GM21528 (cell line): Measurements from ENCODE around the gene PTPRN2.
"Not testable (repeated sequence)": the region's sequence is repeated elsewhere in the genome, so short reads cannot be mapped to it uniquely, and the experiment has no call there.

Experiments used
- ATAC-seq: cut with Tn5 transposase; IDR thresholded peaks from one replicate; pipeline ENCODE4 v1.9.1; 2021; ENCODE audit warnings: mild to moderate bottlenecking, moderate library complexity; ENCODE audit not compliant: unreplicated experiment, low FRiP score

The PTPRN2 gene

DNA sequence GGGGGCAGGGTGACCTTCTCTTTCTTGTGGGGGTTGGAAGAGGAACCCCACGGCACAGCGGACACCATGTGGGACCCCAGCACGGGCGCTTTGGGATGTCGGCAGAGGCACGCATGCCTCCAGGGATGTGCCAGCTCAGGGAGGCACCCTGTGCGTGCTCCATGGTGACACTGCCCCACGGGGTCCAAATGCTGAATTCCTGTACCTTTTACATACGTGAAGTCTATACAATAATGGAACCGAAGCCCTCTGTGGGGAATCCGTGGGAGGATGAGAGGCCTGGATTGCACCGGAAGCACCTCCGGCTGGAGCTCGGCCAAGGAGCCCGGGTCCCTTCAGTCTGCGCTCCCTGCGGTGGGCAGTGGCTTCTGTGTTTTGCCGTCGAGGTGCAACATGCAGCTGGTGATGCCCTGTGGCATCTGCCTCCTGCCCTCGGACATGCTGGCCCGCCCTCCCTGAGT, 726.6 kb downstream of the PTPRN2 start:
- no peak for ATAC-seq

DNA sequence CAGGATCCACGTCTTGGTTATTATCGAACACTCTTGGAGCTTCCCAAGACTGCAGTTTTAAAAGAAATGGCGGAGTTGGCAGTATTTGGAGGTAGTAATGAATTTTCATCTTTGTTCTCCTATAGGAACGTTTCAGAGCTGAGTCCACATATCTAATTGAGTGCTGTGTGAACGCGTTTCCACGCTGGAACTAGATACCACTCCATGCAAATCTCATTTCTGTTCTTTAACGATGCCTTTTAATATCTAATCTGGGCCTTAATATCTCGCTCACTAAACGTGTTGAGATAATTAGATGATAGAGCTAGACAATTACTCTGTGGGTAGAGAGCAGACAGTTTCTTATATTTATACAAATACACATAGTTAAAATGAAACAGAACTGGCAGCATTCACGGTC, 727.2 kb downstream of the PTPRN2 start:
- ATAC-seq, result no peak

DNA sequence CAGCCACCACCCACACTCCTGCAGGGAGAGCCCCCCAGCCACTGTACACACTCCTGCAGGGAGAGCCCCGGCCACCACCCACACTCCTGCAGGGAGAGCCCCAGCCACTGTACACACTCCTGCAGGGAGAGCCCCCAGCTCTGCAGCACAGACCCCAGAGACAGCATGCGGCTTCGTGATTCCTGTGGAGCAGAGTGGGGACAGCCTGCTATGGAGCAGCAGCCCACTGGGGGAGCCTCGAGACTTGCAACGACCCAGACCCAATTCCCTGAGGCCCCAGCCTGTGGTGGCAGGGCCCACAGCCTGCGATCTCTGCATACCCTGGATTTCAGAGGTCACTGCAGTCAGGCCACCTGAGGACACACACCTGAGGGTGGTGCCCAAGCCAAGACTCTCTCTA, 727.7 kb downstream of the PTPRN2 start:
- ATAC-seq, result no peak

DNA sequence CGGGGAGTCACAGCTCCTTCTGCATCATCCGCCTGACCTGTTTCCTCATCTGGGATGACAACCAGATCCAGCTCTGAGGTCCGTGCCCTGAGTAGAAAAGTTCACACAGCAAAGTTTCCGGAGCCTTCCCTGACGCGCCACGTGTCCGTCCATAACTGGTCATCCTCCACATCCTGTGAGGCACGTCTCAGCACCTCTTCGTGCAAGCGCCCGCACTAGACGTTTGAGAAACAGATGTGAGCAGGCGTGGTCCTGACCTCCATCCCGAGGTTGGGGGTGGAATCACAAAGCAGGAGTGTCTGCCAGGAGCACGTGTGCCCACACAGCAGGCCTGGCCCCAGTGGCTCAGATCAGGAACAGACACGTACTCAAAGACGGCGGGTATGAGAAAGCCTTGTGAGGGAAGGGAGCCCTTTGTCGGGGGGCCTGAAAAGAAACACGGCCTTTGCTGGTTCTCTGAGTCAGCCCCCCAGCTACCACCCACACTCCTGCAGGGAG, 730.0 kb downstream of the PTPRN2 start:
- ATAC-seq, result no peak

DNA sequence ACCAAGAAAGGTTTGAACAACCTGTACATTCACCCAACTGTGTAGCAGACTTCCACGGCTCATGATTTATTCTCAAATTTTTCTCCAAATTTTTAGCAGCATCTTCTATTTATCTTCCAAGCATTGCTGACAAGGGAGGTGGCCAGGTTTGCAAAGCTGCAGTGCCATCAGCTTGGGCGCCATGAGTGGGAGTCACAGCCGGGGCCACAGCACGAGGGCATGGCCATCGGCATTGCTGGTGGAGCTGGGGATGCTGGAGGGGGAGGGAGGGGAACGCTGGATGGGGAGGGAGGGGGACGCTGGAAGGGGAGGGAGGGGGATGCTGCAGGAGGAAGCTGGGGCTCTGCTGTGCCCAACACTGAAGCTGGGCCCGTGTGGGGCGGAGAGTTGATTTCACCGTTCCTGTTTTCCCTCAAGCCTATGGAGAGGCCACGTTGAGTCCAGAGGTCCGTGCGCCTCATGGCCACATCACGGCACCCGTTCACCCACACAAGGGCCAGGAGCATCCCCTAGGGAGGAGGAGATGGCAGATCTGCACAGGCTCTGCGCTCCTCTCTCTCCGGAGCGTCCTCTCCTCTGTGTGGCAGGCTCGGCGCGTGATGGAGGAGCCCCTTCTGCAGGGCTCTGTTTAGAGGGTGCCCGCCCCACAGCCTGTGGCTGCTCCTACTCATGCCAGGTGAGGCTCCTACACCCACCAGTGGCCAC, 730.6 kb downstream of the PTPRN2 start:
- ATAC-seq, result no peak

DNA sequence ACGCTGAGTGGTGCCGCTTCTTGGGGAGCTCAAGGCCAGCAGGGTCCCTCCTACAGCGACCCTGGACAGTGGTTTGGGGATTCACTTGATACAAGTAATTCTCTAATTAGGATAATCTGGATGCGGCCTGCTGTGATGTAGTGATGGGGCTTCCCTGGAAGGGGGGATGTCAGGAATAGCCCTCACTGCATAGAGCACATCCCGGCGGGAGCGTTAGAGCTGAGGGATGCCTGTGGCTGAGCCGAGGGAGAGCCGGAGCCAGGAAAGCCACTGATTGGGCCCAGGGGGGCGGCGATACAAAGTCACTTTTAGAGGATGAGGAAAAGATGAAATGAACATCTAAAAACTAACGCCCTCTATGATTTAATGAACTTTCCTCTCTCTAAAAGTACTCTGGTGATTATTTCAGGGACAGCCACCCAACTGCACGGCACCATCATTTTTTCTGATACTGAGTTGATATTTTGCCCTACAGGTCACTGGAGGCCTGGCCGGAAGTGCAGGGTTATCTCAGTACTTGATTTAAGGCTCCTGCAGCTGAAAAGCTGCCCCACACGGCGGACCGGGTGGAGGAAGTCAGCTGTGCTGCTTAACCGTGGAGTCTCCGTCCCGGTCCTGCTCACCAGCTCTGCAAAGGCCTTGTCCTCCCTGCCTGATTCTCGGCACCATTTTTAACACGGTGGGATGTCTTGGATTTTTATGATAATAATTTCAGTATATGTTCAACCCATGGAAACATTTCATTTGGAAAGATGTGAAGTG, 732.0 kb downstream of the PTPRN2 start:
- ATAC-seq, result no peak

DNA sequence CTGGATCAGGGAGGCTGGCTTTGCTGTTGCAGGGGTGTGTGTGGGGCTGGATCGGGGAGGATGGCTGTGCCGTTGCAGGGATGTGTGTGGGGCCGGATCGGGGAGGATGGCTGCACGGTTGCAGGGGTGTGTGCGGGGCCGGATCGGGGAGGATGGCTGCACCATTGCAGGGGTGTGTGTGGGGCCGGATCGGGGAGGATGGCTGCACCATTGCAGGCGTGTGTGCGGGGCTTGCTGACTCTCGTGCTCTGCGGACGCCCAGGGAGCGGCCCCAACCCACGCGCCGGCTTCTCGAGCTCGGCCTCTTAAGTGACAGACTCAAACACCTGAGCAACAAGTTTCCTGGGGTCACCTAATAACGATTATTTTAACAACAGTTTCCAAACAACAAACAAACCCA, 732.6 kb downstream of the PTPRN2 start:
- ATAC-seq, result no peak

DNA sequence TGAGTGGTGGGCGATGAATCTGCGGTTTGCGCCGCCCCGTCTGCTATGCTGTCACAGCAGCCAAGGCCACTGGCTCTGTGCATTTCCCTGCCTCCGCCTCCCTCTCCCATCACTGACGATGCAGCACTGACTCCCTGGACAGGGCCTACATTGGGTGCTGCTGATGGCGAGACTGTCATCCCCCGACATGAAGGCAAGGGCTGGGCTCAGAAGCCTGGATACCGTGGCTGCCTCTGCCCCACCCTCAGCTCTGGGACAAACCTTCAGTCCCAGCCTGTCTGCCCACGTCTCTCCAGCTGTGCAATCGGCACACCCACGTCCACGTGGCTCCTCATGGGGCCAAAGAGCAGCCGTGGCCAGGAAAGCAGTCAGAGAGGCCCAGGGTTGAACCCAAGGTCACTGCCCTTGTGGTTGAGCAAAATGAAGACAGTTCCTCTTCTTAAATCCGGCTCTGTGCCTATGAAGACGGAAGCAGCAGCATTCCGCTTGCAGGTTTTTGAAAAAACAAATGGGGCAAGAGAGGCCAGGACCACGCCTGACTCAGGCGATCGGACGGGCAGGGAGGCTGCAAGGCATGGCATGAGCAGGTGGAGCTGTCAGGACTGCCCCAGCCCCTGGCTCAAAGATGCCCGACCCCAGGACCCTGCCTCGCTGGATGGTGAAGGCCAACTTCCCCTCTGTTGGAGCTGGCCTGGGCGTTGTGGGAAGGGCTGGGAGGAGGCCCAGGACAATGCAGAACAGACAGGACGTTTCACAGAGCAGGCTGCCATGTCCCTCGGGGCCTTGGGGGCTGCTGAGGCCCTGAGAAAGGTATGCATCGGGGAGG, 733.3 kb downstream of the PTPRN2 start:
- ATAC-seq, result no peak

DNA sequence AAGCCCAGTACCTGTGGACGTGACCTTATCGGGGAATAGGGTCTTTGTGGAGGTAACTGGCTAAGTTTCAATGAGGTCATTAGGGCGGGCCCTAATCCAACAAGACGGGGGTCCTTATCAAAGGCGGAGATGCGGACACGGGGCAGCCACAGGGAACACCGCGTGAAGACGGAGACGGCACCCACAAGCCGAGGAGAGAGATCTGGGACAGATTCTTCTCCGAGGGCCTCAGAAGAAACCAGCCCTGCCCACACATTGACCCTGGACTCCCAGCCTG, 733.9 kb downstream of the PTPRN2 start:
- no peak for ATAC-seq

DNA sequence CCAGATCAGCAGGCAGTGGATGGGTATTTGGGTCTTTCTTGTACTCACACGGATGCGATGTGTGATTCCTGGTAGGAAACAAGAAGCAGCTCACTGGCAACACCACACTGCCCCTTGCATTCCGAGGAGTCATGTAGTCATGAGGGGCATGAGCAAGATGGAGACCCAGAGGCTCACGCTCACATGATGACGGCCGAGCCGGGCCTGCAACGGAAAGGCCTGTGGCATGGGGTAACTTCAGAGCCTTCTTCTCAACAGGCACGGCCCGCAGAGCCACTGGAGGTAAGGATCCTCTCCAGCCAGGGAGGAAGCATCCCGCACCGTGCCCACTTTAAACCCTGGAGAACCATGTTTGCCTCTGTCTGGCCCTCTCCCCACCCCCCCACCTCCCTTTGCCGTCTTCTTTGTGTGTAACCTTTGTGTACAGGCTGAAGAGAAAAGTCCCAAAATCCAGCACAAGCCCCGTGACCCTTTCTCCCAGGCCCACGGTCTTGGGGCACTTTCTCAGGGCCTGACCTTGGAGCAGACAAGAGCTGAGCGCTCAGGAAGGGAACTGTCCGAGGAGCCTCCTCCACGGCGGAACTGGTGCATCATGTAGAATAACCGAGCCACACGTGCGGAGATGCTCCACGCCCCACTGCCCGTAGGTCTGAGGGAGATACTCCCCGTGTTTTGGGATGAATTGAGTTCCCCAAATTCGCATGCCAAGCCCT, 734.4 kb downstream of the PTPRN2 start:
- no peak for ATAC-seq

DNA sequence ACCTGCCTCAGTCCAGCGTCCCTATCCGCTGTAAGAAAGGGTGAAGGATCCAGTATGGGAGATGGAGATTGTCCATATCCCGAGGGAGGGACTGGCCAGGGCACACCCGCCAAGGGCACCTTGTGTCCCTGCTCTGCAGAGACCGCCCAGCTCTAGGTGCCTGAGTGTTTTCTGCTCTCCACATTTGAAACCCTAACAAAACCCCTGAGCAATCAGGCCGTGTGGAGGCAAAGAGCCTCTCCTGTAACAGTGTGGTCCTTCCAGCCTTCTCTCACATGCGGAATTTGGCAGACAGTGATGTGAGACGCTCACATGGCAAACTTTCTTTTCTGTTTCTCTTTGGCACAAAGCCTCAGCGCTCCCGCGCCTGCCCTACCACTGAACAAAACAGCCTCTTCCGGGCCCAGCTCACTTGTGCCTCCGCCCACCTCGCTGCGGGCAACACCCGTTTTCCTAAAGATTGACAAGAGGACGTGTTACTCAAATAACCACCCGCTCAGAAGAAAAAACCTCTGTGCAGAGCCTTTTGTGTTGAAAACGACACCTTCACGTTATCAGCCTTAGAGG, 736.0 kb downstream of the PTPRN2 start:
- ATAC-seq, result no peak

DNA sequence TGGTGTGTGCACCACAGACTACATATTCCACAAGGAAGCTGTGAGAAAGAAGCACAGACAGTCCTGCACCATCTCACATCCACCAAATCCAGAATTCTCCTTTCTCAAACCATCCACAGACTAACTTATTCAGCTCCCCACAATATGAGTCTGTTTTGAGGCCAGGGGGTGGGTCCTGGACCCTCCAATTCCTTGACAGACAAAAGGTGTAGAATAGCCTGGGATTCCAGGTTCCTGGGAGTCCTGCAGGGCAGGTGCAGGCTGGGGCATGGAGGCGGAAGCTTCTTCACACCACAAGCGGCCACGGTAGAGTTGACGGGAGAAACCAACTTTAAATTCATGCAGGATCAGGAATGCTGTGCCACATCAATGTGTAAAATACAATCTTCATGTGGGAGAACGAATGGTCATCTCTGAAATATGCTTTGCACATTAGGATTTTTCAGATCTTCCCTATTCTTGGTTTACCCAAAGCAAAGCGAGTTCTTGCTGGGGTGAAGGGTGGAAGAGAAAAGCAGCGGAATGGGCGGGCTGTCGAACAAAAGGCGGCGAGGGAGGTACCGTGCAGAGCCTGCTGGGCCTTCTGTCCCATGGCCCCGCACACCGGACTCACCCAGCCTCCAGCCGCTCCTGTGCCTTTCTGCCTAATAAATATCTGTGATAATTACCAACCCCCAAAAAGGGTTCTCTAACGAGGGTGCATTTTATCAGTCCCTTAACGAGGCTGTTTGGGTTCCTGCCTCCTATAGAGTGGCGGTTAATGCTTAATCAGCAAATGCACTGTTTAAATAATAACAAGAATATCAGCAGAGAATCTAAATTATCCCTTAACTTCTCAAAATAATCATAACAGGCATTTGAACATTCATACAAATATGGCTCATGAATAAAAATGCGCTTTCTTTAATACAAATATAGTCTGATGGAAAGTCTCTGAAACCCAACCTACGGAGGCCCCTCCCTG, 736.9 kb downstream of the PTPRN2 start:
- ATAC-seq, result no peak

DNA sequence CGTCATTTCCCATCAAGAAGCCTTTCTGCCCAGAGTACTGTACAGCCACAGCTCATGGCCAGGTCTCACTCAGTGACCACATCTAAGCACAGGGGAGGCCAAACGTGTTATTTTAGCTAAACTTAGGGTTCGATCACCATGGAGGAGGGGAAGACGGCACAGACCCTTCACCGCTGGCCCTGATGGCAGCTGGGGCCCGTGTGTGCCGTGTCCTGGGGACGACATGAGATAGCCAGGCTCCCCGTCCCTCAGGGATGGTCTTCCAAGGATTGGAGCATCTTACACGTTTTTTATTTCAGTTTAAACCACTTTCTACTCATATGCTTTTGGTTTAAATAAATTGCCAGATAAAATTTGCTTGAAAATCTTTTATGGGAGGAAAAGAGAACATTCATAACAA, 737.9 kb downstream of the PTPRN2 start:
- ATAC-seq, result no peak

DNA sequence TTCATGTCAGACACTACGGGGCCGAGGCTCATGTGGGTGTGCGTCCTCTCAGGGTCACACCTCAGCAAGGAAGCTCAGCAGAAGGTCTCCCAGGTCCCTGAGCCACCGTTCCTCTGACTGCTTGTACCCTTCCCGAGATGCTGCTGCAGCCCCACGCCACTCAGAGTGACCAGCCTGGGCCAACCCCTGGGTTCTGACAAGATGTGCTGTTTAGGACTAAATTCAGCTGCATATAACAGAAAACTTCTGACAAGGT, 738.4 kb downstream of the PTPRN2 start:
- no peak for ATAC-seq

DNA sequence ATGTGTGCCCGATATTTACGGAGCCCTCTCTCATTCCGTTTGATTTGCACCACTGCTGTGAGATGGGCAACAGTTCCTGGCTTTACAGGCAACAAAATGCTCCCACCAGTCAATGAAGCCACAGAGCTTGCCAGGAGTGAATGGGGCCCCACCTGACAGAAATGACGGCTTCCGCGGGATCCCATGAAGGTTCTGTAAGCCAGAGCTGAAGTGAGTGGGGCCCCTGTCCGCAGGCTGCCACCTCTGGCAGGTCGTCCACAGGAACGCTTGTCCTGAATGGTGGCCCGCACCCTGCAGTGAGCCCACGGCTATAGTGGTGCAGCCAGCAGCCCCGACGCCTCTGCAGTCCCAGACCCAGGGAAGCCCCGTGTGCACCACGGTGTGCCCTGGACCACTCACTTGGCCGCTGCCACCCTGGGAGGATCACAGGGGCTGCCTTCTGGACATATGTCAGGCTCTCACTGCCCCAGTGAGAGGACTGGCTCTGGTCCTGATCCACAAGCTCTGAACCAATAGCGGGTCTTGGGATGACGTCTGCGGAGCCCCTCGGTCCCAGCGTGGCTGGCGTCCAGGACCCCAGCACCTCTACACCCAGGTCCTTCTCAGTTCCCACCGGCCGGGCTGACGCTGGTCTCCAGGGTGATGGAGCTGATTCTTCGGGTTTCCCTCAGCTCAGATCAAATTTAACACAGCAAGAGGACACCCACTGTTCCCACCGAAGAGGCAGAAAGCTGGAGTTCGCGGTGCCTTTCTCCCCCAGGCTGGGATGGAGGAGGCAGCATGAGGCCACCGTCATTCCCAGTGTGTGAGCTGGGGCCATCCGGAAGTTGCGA, 738.9 kb downstream of the PTPRN2 start:
- no peak for ATAC-seq

DNA sequence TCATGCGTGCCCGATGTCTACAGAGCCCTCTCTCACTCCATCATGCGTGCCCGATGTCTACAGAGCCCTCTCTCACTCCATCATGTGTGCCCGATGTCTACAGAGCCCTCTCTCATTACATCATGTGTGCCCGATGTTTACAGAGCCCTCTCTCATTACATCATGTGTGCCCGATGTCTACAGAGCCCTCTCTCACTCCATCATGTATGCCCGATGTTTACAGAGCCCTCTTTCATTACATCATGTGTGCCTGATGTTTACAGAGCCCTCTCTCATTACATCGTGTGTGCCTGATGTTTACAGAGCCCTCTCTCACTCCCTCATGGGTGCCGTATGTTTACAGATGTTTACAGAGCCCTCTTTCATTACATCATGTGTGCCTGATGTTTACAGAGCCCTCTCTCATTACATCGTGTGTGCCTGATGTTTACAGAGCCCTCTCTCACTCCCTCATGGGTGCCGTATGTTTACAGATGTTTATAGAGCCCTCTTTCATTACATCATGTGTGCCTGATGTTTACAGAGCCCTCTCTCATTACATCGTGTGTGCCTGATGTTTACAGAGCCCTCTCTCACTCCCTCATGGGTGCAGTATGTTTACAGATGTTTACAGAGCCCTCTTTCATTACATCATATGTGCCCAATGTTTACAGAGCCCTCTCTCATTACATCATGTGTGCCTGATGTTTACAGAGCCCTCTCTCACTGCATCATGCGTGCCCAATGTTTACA, 739.7 kb downstream of the PTPRN2 start:
- not testable (repeated sequence) for ATAC-seq

DNA sequence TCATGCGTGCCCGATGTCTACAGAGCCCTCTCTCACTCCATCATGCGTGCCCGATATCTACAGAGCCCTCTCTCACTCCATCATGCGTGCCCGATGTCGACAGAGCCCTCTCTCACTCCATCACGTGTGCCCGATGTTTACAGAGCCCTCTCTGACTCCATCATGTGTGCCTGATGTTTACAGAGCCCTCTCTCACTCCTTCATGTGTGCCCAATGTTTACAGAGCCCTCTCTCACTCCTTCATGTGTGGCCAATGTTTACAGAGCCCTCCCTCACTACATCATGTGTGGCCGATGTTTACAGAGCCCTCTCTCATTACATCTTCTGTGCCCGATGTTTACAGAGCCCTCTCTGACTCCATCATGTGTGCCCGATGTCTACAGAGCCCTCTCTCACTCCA, 740.9 kb downstream of the PTPRN2 start:
- not testable (repeated sequence) for ATAC-seq

DNA sequence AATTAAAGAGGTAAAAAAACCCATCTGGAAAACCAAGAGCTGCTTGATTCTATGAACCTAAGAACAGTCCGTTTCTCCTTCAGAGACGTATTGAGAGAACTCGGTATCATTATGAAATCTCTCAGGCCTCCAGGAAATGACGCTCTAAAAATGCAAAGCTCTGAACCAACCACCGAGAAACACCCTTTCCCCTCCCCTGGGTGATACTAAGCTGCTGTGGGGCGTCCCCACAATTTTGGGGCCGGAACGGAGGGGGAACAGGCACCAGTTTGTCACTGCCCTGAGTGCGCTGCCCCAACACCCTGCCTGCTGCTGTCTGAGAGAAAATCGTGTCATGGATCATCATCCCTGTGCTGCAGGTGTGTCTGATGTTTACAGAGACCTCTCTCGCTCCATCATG, 741.4 kb downstream of the PTPRN2 start:
- ATAC-seq, result no peak
